Measurements from ENCODE around the gene ICA1L. TPM values are rescaled to one million over a fixed set of nuclear protein-coding genes. Genes with fewer than 3 reads are reported as not detected.
A peak's percentile ranks its signal among the peaks of the same experiment; 100 is the strongest.
"Not testable (repeated sequence)": the region's sequence is repeated elsewhere in the genome, so short reads cannot be mapped to it uniquely, and the experiment has no call there.

ICA1L gene
- total and polyA plus RNA-seq, 9 donors, result 7.0 to 12.1 (median 9.6) TPM

DNA sequence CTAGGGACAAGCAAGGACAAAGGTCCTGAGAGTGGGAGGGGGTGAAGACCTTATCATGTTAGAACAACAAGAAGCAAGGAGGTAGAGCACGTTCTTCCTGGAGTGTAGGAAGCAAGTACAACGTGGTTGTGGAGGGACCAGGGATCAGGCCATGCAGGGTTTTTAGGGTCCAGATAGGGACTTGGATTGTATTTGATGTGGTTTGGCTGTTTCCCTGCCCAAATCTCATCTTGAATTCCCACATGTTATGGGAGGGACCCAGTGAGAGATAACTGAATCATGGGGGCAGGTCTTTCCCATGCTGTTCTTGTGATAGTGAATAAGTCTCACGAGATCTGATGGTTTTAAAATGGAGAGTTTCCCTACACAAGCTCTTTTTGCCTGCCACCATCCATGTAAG is 53.2 kb downstream of the ICA1L start:
- Histone ChIP-seq H3K27me3 (ENCODE audit: control insufficient read depth, insufficient read depth, low read length) (no peaks in the 10 kb centered on the region), H3K9me3 (replicated peaks; ENCODE audit: control insufficient read depth, low read depth, low read length) (peaks cover 2% of the 10 kb centered on the region), H3K36me3 (ENCODE audit: control insufficient read depth, insufficient read depth, low read length) (peaks cover 4% of the 10 kb centered on the region), H3K4me3 (ENCODE audit: low read length) (no peak overlapping the region), H3K4me1 (ENCODE audit: control insufficient read depth, insufficient read depth, low read length) (no peaks in the 10 kb centered on the region), H3K27ac (ENCODE audit: low read length) (no peak overlapping the region)
- 76% methylated on average over 2 of the region's 3 CpGs for WGBS (ENCODE audit: insufficient coverage)
- no peak for DNase-seq

GRCh38 chr2:202817771-202818170 is 53.8 kb downstream of the ICA1L start:
- Histone ChIP-seq H3K9me3 (replicated peaks; ENCODE audit: control insufficient read depth, low read depth, low read length) (peaks cover 2% of the 10 kb centered on the region), H3K27ac (ENCODE audit: low read length) (no peak overlapping the region), H3K36me3 (ENCODE audit: control insufficient read depth, insufficient read depth, low read length) (peaks cover 4% of the 10 kb centered on the region), H3K4me3 (ENCODE audit: low read length) (no peak overlapping the region), H3K27me3 (ENCODE audit: control insufficient read depth, insufficient read depth, low read length) (no peaks in the 10 kb centered on the region), H3K4me1 (ENCODE audit: control insufficient read depth, insufficient read depth, low read length) (no peaks in the 10 kb centered on the region)
- DNase-seq, result no peak
- no CpG with 5 or more reads among the region's 1 CpG for WGBS (ENCODE audit: insufficient coverage)

- Histone ChIP-seq H3K4me3 (ENCODE audit: low read length) (no peak overlapping the region), H3K27ac (ENCODE audit: low read length) (no peak overlapping the region), H3K27me3 (ENCODE audit: control insufficient read depth, insufficient read depth, low read length) (no peaks in the 10 kb centered on the region), H3K9me3 (replicated peaks; ENCODE audit: control insufficient read depth, low read depth, low read length) (peaks cover 2% of the 10 kb centered on the region), H3K36me3 (ENCODE audit: control insufficient read depth, insufficient read depth, low read length) (peaks cover 4% of the 10 kb centered on the region), H3K4me1 (ENCODE audit: control insufficient read depth, insufficient read depth, low read length) (no peaks in the 10 kb centered on the region)
- 27% methylated on average over 4 of the region's 4 CpGs for WGBS (ENCODE audit: insufficient coverage)
- DNase-seq, result peak; percentile 79
These were observed 55.8 kb downstream of the ICA1L start for GRCh38 chr2:202815548-202816360.

DNA sequence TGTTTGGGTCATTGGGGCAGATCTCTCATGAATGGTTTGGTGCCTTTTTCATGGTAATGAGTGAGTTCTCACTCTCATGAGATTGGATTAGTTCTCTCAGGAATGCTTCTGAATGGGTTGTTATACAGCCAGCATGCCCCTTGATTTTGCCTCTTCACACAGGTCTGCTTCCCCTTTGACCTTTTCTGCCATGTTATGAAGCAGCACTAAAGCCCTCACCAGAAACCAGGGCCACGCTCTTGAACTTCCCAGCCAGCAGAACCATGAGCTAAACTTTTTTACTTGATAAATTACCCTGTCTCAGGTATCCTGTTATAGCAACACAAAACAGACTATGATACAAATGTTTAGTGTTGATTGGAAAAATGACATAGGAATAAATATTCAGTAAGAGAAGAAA is 57.3 kb downstream of the ICA1L start:
- WGBS (ENCODE audit: insufficient coverage), result no CpG with 5 or more reads among the region's 1 CpG
- Histone ChIP-seq H3K4me1 (ENCODE audit: control insufficient read depth, insufficient read depth, low read length) (no peaks in the 10 kb centered on the region), H3K27me3 (ENCODE audit: control insufficient read depth, insufficient read depth, low read length) (no peaks in the 10 kb centered on the region), H3K36me3 (ENCODE audit: control insufficient read depth, insufficient read depth, low read length) (peaks cover 4% of the 10 kb centered on the region), H3K27ac (ENCODE audit: low read length) (no peak overlapping the region), H3K4me3 (ENCODE audit: low read length) (no peak overlapping the region), H3K9me3 (replicated peaks; ENCODE audit: control insufficient read depth, low read depth, low read length) (peaks cover 2% of the 10 kb centered on the region)
- DNase-seq, result no peak

- H3K27me3 ChIP-seq (ENCODE audit: control insufficient read depth, insufficient read depth, low read length), result no peaks in the 10 kb centered on the region
- WGBS (ENCODE audit: insufficient coverage), result no CpG with 5 or more reads among the region's 3 CpGs
These were observed 58.2 kb downstream of the ICA1L start for GRCh38 chr2:202813387-202813786.

GRCh38 chr2:202808754-202809153 is 62.8 kb downstream of the ICA1L start:
- H3K9me3 ChIP-seq (replicated peaks; ENCODE audit: control insufficient read depth, low read depth, low read length), result no peaks in the 10 kb centered on the region
- no peak overlapping the region for H3K4me3 ChIP-seq (ENCODE audit: low read length)
- peaks cover 6% of the 10 kb centered on the region for H3K36me3 ChIP-seq (ENCODE audit: control insufficient read depth, insufficient read depth, low read length)
- WGBS (ENCODE audit: insufficient coverage), result 100% methylated on average over 1 of the region's 3 CpGs
- no peaks in the 10 kb centered on the region for H3K4me1 ChIP-seq (ENCODE audit: control insufficient read depth, insufficient read depth, low read length)
- DNase-seq, result no peak
- H3K27me3 ChIP-seq (ENCODE audit: control insufficient read depth, insufficient read depth, low read length), result no peaks in the 10 kb centered on the region
- no peak overlapping the region for H3K27ac ChIP-seq (ENCODE audit: low read length)

More at GRCh38 chr2:202813387-202813786, 58.2 kb downstream of the ICA1L start:
- H3K27ac ChIP-seq (ENCODE audit: low read length), result no peak overlapping the region
- no peaks in the 10 kb centered on the region for H3K4me1 ChIP-seq (ENCODE audit: control insufficient read depth, insufficient read depth, low read length)
- peaks cover 6% of the 10 kb centered on the region for H3K36me3 ChIP-seq (ENCODE audit: control insufficient read depth, insufficient read depth, low read length)
- DNase-seq, result no peak
- H3K4me3 ChIP-seq (ENCODE audit: low read length), result no peak overlapping the region
- peaks cover 2% of the 10 kb centered on the region for H3K9me3 ChIP-seq (replicated peaks; ENCODE audit: control insufficient read depth, low read depth, low read length)

DNA sequence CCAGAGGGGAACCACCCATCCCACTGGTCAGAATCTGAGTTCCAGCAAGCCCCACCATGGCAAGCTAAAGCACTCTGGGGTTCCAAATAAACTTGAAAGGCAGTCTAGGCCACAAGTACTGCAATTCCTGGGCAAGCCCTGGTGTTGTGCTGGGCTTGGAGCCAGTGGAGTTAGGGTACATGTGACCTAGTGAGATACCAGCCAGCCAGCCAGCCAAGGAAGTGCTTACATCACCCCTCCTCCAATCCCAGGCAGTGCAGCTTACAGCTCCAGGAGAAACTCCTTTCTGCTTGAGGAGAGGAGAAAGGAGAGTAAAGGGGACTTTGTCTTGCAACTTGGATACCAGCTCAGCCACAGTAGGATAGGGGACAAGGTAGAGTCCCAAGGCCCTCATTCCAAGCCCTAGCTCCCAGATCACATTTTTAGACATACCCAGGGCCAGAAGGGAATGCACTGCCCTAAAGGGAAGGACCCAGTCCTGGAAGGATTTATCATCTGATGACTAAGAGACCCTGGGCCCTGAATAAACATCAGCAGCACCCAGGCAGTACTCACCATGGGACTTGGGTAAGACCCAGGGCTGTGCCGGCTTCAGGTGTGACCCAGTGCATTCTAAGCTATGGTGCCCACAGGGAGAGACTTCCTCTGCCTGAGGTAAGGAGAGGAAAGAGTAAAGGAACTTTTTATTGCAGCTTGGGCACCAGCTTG is 64.0 kb downstream of the ICA1L start:
- H3K36me3 ChIP-seq (ENCODE audit: control insufficient read depth, insufficient read depth, low read length); H3K27me3 ChIP-seq (ENCODE audit: control insufficient read depth, insufficient read depth, low read length); H3K9me3 ChIP-seq (replicated peaks; ENCODE audit: control insufficient read depth, low read depth, low read length); H3K27ac ChIP-seq (ENCODE audit: low read length); H3K4me3 ChIP-seq (ENCODE audit: low read length); H3K4me1 ChIP-seq (ENCODE audit: control insufficient read depth, insufficient read depth, low read length): not testable (repeated sequence)
- WGBS (ENCODE audit: insufficient coverage), result 89% methylated on average over 1 of the region's 1 CpG
- DNase-seq, result peak; percentile 45

GRCh38 chr2:202805911-202806310 is 65.7 kb downstream of the ICA1L start:
- not testable (repeated sequence) for H3K4me3 ChIP-seq (ENCODE audit: low read length); H3K36me3 ChIP-seq (ENCODE audit: control insufficient read depth, insufficient read depth, low read length); H3K9me3 ChIP-seq (replicated peaks; ENCODE audit: control insufficient read depth, low read depth, low read length); H3K4me1 ChIP-seq (ENCODE audit: control insufficient read depth, insufficient read depth, low read length); H3K27me3 ChIP-seq (ENCODE audit: control insufficient read depth, insufficient read depth, low read length)
- H3K27ac ChIP-seq (ENCODE audit: low read length), result peak overlapping the region; percentile 29
- DNase-seq, result peak; percentile 62
- WGBS (ENCODE audit: insufficient coverage), result no CpG with 5 or more reads among the region's 9 CpGs

DNA sequence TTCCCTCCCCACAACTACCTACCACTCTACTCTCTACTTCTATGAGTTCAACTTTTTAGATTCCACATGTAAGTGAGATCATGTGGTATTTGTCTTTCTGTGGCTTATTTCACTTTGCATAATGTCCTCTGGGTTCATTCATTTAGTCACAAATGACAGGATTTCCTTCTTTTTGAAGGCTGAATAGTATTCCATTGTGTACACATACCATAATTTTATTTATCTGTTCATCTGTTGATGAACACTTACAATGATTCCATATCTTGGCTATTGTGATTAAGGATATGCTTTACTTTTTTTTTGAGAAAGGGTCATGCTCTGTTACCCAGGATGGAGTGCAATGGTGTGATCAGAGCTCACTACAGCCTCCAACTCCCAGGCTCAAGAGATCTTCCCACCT is 73.6 kb downstream of the ICA1L start:
- Histone ChIP-seq H3K4me3 (ENCODE audit: low read length) (no peak overlapping the region), H3K27me3 (ENCODE audit: control insufficient read depth, insufficient read depth, low read length) (no peaks in the 10 kb centered on the region), H3K36me3 (ENCODE audit: control insufficient read depth, insufficient read depth, low read length) (peaks cover 3% of the 10 kb centered on the region), H3K9me3 (replicated peaks; ENCODE audit: control insufficient read depth, low read depth, low read length) (peaks cover 4% of the 10 kb centered on the region), H3K4me1 (ENCODE audit: control insufficient read depth, insufficient read depth, low read length) (no peaks in the 10 kb centered on the region), H3K27ac (ENCODE audit: low read length) (no peak overlapping the region)
- no peak for DNase-seq

DNA sequence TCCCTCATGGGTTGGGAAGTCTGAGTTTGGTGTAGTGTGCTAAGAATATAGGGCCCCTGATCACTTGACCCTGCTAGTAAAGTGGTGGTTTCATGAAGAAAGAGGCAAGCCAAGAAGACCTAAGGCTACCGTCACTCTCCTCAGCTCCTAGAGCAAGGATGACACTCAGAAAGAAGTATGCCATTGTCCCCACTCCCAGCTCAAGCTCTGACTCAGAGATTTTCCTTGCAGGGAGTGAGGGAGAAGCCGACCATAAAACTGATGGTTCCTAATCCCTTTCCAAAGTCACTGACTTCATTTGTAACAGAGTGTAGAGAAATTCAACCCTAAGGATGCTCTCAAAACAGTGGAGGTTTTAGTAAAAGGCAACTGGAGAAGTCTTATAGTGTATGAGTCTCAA is 80.9 kb downstream of the ICA1L start:
- DNase-seq, result no peak
- no peaks in the 10 kb centered on the region for H3K9me3 ChIP-seq (replicated peaks; ENCODE audit: control insufficient read depth, low read depth, low read length)
- H3K27me3 ChIP-seq (ENCODE audit: control insufficient read depth, insufficient read depth, low read length), result no peaks in the 10 kb centered on the region
- no CpG with 5 or more reads among the region's 2 CpGs for WGBS (ENCODE audit: insufficient coverage)
- H3K4me3 ChIP-seq (ENCODE audit: low read length), result no peak overlapping the region
- H3K4me1 ChIP-seq (ENCODE audit: control insufficient read depth, insufficient read depth, low read length), result no peaks in the 10 kb centered on the region
- H3K36me3 ChIP-seq (ENCODE audit: control insufficient read depth, insufficient read depth, low read length), result peaks cover 6% of the 10 kb centered on the region
- H3K27ac ChIP-seq (ENCODE audit: low read length), result no peak overlapping the region
